Neural progenitor cell (in vitro differentiated cells): ENCODE data around the gene NMB. TPM values are rescaled to one million over a fixed set of nuclear protein-coding genes. Genes with fewer than 3 reads are reported as not detected.

Experiments used
- DNase-seq: peaks from one replicate; pipeline ENCODE4 v3.0.0-alpha.2; 2016; ENCODE audit warnings: low spot score
- H2AFZ ChIP-seq: fragments of 200-600 bp; sonication (generic); replicated peaks from 2 replicates; pipeline ENCODE4 v1.6.1; 2016; ENCODE audit warnings: antibody characterized with exemption
- H3F3A ChIP-seq: fragments of 200-600 bp; sonication (generic); 2 replicates; pipeline ENCODE4 v1.6.1; 2016; ENCODE audit warnings: antibody characterized with exemption, low read depth
- H3K27ac ChIP-seq: fragments of 200-600 bp; sonication (generic); 2 replicates; pipeline ENCODE4 v1.5.1; 2016; ENCODE audit warnings: mild to moderate bottlenecking
- H3K27me3 ChIP-seq: fragments of 200-600 bp; sonication (generic); 2 replicates; pipeline ENCODE4 v1.6.1; 2016; ENCODE audit warnings: mild to moderate bottlenecking, moderate library complexity
- H3K36me3 ChIP-seq: fragments of 200-600 bp; sonication (generic); 2 replicates; pipeline ENCODE4 v1.5.1; 2016
- H3K4me1 ChIP-seq: fragments of 200-600 bp; sonication (generic); 2 replicates; pipeline ENCODE4 v1.6.1; 2016; ENCODE audit warnings: mixed run types
- H3K4me2 ChIP-seq: fragments of 200-600 bp; sonication (generic); 2 replicates; pipeline ENCODE4 v1.6.1; 2016
- H3K4me3 ChIP-seq: fragments of 200-600 bp; sonication (generic); 2 replicates; pipeline ENCODE4 v1.5.1; 2016
- H3K79me2 ChIP-seq: fragments of 200-600 bp; sonication (generic); 2 replicates; pipeline ENCODE4 v1.6.1; 2016; ENCODE audit warnings: low read depth
- H3K9ac ChIP-seq: fragments of 200-600 bp; sonication (generic); 2 replicates; pipeline ENCODE4 v1.6.1; 2016
- H3K9me3 ChIP-seq: fragments of 200-600 bp; sonication (generic); 2 replicates; pipeline ENCODE4 v1.5.1; 2016; ENCODE audit warnings: low read depth
- H4K20me1 ChIP-seq: fragments of 200-600 bp; sonication (generic); 2 replicates; pipeline ENCODE4 v1.6.1; 2016; ENCODE audit warnings: low read depth
- H3K27ac Mint-ChIP-seq: 3 replicates; pipeline ENCODE4 v1.8.0; 2021; ENCODE audit warnings: mixed read lengths
- H3K27me3 Mint-ChIP-seq: 2 replicates; pipeline ENCODE4 v1.8.0; 2022; ENCODE audit warnings: low read depth, mild to moderate bottlenecking, inconsistent platforms, moderate library complexity, mixed read lengths; ENCODE audit not compliant: insufficient read depth
- H3K36me3 Mint-ChIP-seq: 3 replicates; pipeline ENCODE4 v1.8.0; 2021; ENCODE audit warnings: mixed read lengths
- H3K4me1 Mint-ChIP-seq: 3 replicates; pipeline ENCODE4 v1.8.0; 2021; ENCODE audit warnings: mixed read lengths
- H3K4me3 Mint-ChIP-seq: 3 replicates; pipeline ENCODE4 v1.8.0; 2021; ENCODE audit warnings: mild to moderate bottlenecking, moderate library complexity, mixed read lengths
- H3K9me3 Mint-ChIP-seq: 3 replicates; pipeline ENCODE4 v1.8.0; 2020; ENCODE audit warnings: mixed read lengths
- CTCF ChIP-seq: fragments of 200-600 bp; sonication (generic); IDR thresholded peaks from 2 replicates; pipeline ENCODE4 v1.5.1; 2017; ENCODE audit warnings: antibody characterized with exemption, mild to moderate bottlenecking
- EZH2 ChIP-seq: fragments of 200-600 bp; sonication (generic); IDR thresholded peaks from 2 replicates; pipeline ENCODE4 v1.6.1; 2017; ENCODE audit warnings: antibody characterized with exemption, mild to moderate bottlenecking, moderate library complexity
- EZH2phosphoT487 ChIP-seq: fragments of 200-600 bp; sonication (generic); IDR thresholded peaks from 2 replicates; pipeline ENCODE4 v1.6.1; 2017; ENCODE audit warnings: antibody characterized with exemption
- total RNA-seq: library from RNA; depleted of rRNA; stranded (reverse); fragments of >200 nt; gene quantifications from 2 replicates; pipeline ENCODE4 v1.2.3, GENCODE V29; 2015; ENCODE audit warnings: low replicate concordance

NMB gene
- total RNA-seq, 1 donor from 2014 or later: 0.24 TPM

GRCh38 chr15:84631706-84632272 is 26.2 kb downstream of the NMB start:
- H2AFZ ChIP-seq: peak overlapping the region; percentile 95
- peaks cover 12% of the 10 kb centered on the region for H3K36me3 Mint-ChIP-seq
- peaks cover 12% of the 10 kb centered on the region for H3K4me1 ChIP-seq
- H3K9me3 Mint-ChIP-seq: no peaks in the 10 kb centered on the region
- no peaks in the 10 kb centered on the region for H3K79me2 ChIP-seq
- no peak overlapping the region for H3K9ac ChIP-seq
- no peak overlapping the region for H3K27ac Mint-ChIP-seq
- peak overlapping the region; percentile 75 for H3K4me3 ChIP-seq
- DNase-seq: no peak
- H3K36me3 ChIP-seq: no peaks in the 10 kb centered on the region
- H3K27me3 Mint-ChIP-seq: no peaks in the 10 kb centered on the region
- peaks cover 24% of the 10 kb centered on the region for H4K20me1 ChIP-seq
- TF ChIP-seq EZH2 (no peak), EZH2phosphoT487 (no peak), CTCF (no peak)
- peak overlapping the region; percentile 89 for H3K4me3 Mint-ChIP-seq
- H3F3A ChIP-seq: peaks cover 12% of the 10 kb centered on the region
- peaks cover 26% of the 10 kb centered on the region for H3K4me1 Mint-ChIP-seq
- H3K27me3 ChIP-seq: peaks cover 48% of the 10 kb centered on the region
- H3K27ac ChIP-seq: no peak overlapping the region
- no peaks in the 10 kb centered on the region for H3K9me3 ChIP-seq
- peak overlapping the region; percentile 93 for H3K4me2 ChIP-seq

- H3K9me3 ChIP-seq: no peaks in the 10 kb centered on the region
- H3K36me3 ChIP-seq: no peaks in the 10 kb centered on the region
- H3F3A ChIP-seq: peaks cover 6% of the 10 kb centered on the region
- no peak overlapping the region for H3K4me2 ChIP-seq
- H3K4me1 ChIP-seq: peaks cover 6% of the 10 kb centered on the region
- H2AFZ ChIP-seq: no peak overlapping the region
- Mint-ChIP-seq H3K36me3 (peaks cover 18% of the 10 kb centered on the region), H3K4me3 (no peak overlapping the region), H3K9me3 (peaks cover 5% of the 10 kb centered on the region), H3K27ac (no peak overlapping the region), H3K4me1 (peaks cover 18% of the 10 kb centered on the region), H3K27me3 (no peaks in the 10 kb centered on the region)
- no peak overlapping the region for H3K9ac ChIP-seq
- no peak for DNase-seq
- peaks cover 26% of the 10 kb centered on the region for H3K27me3 ChIP-seq
- no peak for TF ChIP-seq EZH2
- no peak for TF ChIP-seq EZH2phosphoT487
- TF ChIP-seq CTCF: no peak
- H3K79me2 ChIP-seq: no peaks in the 10 kb centered on the region
- no peak overlapping the region for H3K27ac ChIP-seq
- no peak overlapping the region for H3K4me3 ChIP-seq
- H4K20me1 ChIP-seq: peaks cover 10% of the 10 kb centered on the region
Observed at GRCh38 chr15:84629033-84629432, 29.0 kb downstream of the NMB start.

- no peaks in the 10 kb centered on the region for H4K20me1 ChIP-seq
- no peak overlapping the region for H3K9ac ChIP-seq
- no peak overlapping the region for H3K4me2 ChIP-seq
- no peak overlapping the region for H3K27ac Mint-ChIP-seq
- no peak for TF ChIP-seq CTCF
- TF ChIP-seq EZH2phosphoT487: no peak
- TF ChIP-seq EZH2: no peak
- no peaks in the 10 kb centered on the region for H3K27me3 Mint-ChIP-seq
- H3K36me3 ChIP-seq: peaks cover 7% of the 10 kb centered on the region
- DNase-seq: no peak
- H3K4me3 Mint-ChIP-seq: no peak overlapping the region
- H3K36me3 Mint-ChIP-seq: peaks cover 48% of the 10 kb centered on the region
- H3K27ac ChIP-seq: no peak overlapping the region
- no peaks in the 10 kb centered on the region for H3K4me1 ChIP-seq
- peaks cover 9% of the 10 kb centered on the region for H3K9me3 ChIP-seq
- H3K4me1 Mint-ChIP-seq: no peaks in the 10 kb centered on the region
- H3K4me3 ChIP-seq: no peak overlapping the region
- no peaks in the 10 kb centered on the region for H3K79me2 ChIP-seq
- no peaks in the 10 kb centered on the region for H3K27me3 ChIP-seq
- no peak overlapping the region for H2AFZ ChIP-seq
- H3K9me3 Mint-ChIP-seq: peaks cover 35% of the 10 kb centered on the region
- H3F3A ChIP-seq: no peaks in the 10 kb centered on the region
Observed at GRCh38 chr15:84625123-84625522, 32.9 kb downstream of the NMB start.
